GM21367 (cell line): ENCODE data around the gene ZNF559.
"Not testable (repeated sequence)": the region's sequence is repeated elsewhere in the genome, so short reads cannot be mapped to it uniquely, and the experiment has no call there.

ENCODE experiments used
- ATAC-seq: cut with Tn5 transposase; IDR thresholded peaks from one replicate; pipeline ENCODE4 v1.9.1; 2021; ENCODE audit not compliant: unreplicated experiment

Gene ZNF559

DNA sequence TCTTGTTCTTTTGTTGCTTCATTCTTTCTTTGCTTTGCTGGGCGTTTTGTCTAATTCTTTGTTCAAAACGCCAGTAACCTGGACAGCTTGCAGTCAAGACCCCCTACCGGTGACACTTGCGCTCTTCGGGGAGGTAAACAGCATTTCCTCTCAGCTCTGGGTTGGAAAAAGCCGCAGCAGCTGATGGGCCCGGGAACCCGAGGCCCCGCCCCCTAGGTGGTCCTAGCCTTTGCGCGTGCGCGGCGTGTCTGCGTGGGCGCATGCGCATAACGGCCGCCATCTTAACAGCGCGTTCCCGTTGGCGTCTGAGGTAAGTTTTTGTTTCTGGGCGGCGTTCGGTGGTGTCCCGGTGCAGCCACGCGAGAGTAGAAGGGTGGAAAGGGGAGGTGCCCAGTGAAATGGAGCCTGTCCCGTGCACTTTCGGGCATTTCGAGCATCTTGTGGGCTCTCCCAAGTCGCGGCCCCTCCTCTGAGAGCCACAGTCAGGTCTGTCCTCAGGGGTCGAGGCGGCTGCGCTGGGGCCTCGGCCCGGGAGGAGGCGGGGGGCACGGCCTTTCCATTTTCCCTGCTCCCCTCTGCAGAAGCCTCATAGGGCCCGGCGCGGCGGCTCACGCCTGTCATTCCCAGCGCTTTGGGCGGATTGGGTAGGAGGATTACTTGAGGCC lies at the start of gene ZNF559:
ZNF559 (plus strand) TSS at position 261 of the 665 bp plus-strand sequence. CDS start 14,371 bp downstream, outside the sequence.
- ATAC-seq: peak; percentile 87

DNA sequence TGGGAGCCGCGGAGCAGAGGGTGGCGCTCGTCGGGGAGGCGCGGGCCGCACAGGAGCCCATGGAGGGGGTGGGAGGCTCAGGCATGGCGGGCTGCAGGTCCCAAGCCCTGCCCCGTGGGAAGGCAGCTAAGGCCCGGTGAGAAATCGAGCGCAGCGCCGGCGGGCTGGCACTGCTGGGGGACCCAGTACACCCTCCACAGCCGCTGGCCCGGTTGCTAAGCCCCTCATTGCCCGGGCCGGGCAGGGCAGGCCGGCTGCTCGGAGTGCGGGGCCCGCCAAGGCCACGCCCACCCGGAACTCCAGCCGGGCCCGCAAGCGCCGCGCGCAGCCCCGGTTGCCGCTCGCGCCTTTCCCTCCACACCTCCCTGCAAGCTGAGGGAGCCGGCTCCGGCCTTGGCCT lies 40.5 kb upstream of the ZNF559 start:
- ATAC-seq: not testable (repeated sequence)

DNA sequence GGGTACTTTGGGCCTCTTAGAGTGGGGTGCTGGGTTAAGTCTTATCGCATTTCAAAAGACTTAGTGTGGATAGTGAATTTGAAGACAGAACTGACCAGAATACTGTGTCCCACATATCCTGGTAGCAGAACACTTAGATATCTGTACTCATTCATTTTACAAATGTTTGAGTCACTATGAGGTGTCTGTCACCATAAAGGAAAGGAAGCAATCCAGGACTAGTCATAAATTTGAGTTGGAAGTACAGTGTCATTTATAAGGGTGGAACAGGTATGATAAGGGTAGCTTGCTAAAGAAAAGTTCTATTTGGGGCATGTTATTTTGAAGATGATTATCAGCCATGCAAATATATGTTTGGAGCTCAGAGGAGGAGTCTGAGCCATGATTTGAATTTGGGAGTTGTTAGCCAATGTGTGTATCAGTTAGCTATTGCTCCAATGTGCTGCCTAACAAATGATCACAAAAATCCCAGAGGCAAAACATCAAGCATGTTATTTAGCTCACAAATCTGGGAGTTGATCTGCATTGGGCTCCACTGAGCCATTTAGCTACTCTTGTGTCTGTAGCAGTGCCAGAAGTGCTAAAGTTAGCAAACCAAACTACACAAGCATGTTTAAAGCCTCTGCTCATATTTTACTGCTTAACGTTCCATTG lies 34.6 kb upstream of the ZNF559 start:
- no peak for ATAC-seq

DNA sequence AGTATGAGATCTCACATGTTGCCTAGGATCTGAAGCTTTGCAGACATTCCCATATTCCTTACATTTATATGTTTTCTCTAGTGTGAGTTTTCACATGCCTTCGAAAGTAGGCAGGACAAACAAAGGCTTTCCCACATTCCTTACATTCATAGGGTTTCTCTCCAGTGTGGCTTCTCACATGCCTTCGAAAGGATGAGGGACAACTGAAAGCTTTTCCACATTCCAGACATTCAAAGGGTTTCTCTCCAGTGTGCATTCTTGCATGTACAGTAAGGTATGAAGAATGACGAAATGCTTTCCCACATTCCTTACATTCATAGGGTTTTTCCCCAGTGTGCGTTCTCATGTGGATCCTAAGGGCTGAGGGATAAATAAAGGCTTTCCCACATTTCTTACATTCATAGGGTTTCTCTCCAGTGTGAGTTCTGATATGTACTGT lies 28.5 kb upstream of the ZNF559 start:
- no peak for ATAC-seq

DNA sequence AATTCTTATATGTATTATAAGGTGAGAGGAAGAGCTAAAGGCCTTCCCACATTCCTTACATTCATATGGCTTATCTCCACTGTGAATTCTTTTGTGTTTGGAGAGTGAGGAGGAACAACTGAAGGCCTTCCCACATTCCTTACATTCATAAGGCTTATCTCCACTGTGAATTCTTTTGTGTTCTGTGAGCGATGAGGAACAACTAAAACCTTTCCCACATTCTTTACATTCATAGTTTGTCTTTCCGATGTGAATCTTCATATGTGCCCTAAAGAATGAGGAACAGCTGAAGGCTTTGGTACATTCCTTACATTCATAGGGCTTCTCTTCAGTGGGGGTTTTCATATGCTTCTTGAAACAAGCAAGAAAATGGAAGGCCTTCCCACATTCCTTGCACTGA lies 27.6 kb upstream of the ZNF559 start:
- no peak for ATAC-seq

DNA sequence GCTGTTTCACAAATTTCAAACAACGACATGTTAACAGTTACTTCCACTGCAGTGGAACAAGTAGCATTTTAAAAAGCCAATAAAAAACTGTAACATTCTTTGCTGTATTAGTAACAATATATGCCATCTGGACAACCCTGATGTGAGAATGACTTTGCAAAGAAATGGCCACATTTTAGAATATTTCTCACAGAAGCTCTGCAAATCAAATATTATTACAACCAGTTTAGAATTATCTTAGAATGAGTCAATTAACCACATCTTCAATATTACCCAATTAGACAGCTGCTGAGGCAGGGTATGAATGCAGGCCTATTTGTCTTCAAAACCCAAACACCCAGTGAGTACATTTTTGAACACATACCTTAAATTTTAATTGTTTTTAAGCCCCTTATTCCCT lies 17.5 kb upstream of the ZNF559 start:
- ATAC-seq: no peak

DNA sequence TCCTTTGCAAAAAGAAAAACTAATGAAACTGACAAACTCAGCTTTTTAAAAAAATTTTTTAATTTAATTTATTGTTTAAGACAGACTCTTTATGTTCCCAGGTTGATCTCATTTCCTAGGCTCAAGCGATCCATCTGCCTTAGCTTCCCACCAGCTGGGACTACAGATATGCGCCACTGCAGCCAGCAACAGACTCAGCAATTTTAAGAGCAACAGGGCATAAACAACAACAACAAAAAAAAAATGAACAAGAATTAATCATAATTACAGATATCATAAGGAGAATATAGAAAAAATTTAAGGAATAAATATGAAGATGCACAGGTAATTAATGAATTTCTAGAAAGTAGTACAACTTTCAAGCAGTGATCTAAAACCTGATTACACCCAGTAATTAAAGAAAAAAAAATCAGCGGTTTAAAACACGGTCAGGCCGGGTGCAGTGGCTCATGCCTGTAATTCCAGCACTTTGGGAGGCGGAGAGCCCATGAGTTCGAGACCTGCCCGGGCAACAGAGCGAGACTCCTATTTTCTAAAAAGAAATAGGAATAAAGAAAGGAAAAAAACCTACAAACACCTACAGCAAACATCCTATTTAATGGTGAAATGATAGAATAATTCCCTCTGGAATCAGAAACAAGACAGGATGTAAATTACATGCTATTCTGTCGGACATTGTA lies 15.7 kb upstream of the ZNF559 start:
- ATAC-seq: no peak

DNA sequence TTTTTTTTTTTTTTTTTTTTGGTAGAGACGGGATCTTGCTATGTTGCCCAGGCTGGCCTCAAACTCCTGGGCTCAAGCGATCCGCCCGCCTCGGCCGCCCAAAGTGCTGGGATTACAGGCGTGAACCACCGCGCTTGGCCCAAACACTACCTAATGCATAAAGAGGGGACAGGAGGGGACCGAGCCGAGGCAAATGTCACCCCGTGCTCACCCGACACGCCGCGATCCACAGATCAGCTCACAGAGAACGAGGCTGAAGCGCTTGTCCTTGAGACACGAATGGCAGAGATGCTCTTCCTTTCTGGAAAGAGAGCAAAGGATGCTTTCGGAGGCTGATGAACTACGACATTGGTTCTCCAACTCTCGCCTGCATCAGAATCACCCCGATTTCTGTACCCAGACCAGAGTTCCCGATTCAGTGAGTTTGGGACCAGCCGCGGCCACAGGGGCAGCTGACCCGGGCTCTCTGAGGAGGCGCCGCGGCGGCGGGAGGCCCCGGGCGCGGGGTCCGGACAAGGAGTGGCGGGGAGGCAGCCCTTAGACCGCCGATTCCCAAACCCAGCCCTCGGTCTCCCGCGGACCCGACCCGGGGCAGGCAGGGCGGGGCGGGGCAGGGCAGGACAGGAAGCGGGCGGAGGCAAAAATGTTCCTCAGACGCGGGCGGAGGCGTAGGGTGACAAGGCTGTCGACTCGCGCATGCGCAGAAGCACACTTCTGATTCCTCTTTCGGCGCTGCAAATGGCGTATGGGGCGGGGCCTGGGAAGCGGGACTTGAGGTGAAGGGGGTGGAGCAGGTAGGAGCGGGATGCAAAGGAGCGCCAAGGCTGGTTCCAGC lies 14.6 kb upstream of the ZNF559 start, which contains the start of gene ZNF699:
ZNF699 (minus strand) TSS at position 700 of the 835 bp plus-strand sequence. CDS start 4,719 bp downstream, outside the sequence.
- peak; percentile 84 for ATAC-seq

DNA sequence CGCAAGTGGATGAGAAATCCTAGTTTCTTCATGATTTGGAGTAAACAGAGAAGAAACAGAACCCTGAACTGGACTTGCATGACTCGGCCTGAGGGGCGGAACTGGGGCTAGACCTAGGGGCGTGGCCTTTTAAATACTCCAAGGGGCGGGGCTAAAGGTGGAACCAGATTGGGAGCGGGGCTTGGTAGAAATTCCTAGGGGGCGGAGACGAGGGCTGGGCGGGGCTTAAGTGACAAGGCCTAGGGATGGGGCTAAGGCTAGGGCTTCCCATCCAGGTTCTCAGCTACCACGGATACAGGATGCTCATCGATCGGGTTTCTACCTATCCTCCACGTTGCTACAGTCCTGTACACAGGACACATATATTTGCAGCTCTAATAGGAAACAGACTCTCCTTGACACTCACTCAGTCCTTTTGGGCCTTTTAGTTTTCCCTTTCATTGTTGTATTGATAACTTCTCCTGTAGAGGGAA lies 14.0 kb upstream of the ZNF559 start:
- ATAC-seq: peak; percentile 57

DNA sequence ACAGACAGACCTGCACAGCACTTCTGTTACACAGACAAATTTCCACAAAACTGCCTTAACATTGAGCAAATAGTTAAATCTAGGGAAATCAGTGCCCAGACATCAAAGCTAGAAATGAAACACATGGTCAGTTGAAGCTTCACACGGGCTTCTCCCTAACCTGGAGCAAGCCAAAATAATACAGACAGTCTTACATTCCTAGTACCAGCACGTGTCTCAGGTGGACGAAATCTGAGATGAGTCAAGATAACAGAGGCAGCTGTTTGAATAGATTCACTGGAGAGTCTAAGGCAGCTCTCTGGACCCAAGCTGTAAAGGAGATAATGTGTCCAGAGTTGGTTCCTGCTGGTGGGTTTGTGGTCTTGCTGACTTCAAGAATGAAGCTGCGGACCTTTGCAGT lies 10.2 kb upstream of the ZNF559 start:
- no peak for ATAC-seq

DNA sequence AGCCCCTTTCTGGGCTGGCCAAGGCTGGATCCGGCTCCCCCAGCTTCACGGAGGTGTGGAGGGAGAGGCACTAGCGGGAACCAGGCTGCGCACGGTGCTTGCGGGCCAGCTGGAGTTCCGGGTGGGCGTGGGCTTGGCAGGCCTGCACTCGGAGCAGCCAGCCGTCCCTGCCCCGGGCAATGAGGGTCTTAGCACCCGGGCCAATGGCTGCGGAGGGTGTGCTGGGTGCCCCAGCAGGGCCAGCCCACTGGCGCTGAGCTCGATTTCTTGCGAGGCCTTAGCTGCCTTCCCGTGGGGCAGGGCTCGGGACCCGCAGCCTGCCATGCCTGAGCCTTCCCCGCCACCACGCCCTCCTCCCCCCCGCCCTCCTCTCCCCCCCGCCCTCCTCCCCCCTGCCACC lies 2.6 kb upstream of the ZNF559 start:
- no peak for ATAC-seq

DNA sequence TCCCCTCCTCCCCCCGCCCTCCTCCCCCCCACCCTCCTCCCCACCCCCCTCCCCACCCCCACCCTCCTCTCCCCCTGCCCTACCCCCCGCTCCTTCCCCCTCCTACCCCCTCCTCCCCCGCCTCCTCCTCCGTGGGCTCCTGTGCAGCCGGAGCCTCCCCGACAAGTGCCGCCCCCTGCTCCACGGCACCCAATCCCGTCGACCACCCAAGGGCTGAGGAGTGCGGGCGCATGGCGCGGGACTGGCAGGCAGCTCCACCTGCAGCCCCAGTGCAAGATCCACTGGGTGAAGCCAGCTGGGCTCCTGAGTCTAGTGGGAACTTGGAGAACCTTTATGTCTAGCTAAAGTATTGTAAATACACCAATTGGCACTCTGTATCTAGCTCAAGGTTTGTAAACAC lies 2.2 kb upstream of the ZNF559 start:
- ATAC-seq: not testable (repeated sequence)

DNA sequence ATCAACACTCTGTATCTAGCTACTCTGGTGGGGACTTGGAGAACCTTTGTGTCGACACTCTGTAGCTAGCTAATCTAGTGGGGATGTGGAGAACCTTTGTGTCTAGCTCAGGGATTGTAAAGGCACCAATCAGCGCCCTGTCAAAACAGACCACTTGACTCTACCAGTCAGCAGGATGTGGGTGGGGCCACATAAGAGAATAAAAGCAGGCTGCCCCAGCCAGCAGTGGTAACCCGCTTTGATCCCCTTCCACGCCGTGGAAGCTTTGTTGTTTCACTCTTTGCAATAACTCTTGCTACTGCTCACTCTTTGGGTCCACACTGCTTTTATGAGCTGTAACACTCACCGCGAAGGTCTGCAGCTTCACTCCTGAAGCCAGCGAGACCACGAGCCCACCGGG lies 1.8 kb upstream of the ZNF559 start:
- ATAC-seq: not testable (repeated sequence)

DNA sequence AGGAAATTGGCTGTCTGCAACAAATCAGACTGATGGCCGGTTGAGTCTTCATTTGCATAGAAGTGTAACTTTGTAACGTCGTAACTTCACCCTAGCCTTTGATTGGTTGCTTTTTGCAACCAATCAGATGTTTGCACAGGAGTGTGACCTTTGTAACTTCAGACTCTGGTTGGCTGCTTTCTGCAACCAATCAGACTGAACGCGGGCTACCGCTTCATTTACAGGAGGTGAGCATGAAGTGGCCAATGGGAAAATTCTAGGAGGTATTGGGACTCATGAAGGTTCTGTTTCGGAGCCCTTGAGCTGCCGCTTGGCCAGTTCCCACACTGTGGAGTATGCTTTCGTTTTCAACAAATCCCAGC lies 441 bp upstream of the ZNF559 start:
- ATAC-seq: peak; percentile 26

DNA sequence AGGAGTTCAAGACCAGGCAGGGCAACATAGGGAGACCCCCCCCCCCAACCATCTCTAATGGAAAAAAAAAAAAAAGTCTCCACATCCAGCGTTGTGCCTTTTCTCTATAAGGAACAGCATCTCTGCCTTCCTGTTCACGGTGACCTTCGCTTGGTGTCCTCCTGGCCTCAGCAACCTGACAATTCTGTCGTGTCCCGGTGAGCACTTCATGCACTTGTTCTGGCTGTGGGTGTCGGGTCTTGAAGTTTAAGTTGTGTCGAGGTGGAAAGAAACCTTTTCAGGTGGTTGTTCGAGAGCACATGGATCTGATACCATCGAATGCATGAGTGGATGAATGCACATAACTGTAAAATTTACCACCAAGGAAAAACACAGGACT lies 594 bp downstream of the ZNF559 start:
- ATAC-seq: no peak

DNA sequence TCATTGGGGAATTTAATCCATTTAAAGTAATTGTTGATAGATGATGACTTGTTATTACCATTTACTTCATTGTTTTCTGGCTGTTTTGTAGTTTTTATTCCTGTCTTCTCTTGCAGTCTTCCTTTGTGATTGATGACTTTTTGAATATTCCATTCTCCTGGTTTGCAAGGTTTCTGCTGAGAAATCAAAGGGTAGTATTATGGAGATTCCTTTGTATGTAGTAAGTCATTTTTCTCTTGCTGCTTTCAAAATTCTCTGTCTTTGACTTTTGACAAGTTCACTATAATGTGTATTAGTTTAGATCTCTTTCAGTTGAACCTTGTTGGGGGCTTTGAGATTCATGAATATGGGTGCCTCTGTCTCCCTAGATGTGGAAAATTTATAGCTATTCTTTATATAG lies 6.0 kb downstream of the ZNF559 start:
- ATAC-seq: no peak

DNA sequence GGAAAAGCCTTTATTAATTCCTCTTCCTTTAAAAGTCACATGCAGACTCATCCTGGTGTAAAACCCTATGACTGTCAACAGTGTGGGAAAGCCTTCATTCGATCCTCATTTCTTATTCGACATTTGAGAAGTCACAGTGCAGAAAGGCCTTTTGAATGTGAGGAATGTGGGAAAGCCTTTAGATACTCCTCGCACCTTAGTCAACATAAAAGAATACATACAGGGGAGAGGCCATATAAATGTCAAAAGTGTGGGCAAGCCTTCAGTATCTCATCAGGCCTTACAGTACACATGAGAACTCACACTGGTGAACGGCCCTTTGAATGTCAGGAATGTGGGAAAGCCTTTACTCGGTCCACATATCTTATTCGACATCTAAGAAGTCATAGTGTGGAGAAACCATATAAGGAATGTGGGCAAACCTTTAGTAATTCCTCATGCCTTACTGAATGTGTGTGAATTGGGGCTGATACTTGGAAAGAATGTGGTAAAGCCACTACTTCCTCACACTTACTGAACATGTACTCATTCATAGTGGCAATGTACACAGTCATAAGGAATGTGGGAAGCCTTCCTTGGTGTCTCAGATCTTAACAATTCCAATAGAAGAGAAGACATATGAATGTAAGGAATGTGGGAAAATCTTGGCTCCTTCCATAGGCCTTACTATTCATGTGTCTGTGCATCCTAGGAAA lies 18.8 kb downstream of the ZNF559 start:
- ATAC-seq: no peak

DNA sequence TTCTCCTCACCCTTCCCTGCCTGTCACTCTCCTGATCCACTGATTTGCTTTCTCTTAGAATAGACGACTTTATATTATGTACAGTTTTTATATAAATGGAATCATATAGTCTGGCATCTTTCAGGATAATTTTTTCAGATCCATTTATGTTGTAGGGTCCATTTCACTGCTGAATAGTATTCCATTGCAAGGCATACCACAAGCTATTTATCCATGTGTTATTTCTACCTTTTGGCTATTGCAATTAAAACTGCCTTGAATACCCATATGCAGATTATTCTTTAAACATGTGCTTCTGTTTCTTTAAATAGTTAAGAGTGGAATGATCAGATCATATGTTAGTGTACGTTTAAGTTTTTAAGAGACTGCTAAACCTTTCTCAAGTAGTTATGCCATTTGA lies 21.0 kb downstream of the ZNF559 start:
- ATAC-seq: no peak

DNA sequence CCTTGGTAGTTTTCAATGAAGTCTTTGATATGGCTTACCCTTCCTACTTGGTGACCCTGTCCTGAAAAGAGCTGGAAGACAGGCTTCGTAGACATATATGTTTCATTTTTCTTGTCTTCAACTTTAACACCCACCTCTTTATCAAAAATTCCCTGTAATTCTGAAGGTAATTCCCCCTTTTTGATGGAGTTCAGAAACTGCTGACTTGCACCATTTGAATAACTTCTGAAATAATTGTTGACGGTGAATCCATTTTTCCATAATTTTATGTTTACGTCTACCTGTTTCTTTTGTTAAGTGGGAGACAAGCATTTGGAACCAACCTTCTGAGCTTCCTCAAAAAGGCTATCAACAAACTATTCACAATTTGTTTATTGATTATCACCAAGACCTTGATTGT lies 24.3 kb downstream of the ZNF559 start:
- ATAC-seq: no peak

DNA sequence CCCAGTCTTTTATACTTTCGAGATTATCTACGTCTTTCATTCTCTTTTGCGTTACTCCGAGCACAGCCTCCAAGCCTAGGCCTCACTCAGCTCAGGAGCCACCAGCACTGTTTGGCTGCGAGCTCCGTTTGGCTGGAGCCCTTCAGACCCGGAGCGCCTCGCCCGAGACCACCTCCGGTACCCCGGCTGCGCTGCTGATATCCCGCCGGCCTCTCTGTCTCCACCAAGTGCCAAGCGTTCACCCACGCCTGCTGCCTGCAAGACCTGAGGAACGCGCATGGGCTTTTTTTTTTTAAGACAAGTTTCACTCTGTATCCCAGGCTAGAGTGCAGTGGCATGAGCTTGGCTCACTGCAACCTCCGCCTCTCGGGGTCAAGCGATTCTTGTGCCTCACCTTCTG lies 24.7 kb downstream of the ZNF559 start:
- ATAC-seq: no peak

DNA sequence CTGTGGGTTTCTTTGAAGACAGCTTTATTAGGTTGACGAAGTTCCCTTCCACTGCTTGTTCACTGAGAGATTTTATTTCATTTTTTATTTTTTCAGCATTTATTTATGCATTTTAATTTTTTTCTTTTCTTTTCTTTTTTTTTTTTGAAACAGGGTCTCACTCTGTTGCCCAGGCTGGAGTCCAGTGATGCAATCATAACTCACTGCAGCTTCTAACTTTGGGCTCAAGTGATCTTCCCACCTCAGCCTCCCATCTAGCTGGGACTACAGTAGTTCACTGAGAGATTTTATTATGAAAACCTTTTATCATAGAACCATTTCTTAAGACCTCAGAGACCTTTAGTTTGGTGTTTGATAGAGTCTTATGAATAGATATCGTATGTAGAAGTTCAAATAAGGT lies 28.5 kb downstream of the ZNF559 start:
- no peak for ATAC-seq
